Cardiac fibroblast (primary cell): Measurements from ENCODE around the gene USP3.
A peak's percentile ranks its signal among the peaks of the same experiment; 100 is the strongest.

ENCODE experiments used
- DNase-seq, 2 donors: peaks; one replicate each; pipeline versions ENCODE4 v3.0.0 to v3.0.0-alpha.2; 2010; ENCODE audit warnings: low read depth in 2 of 2
- H3K4me3 ChIP-seq, 2 donors: replicated peaks in 1 of 2; 1 replicate in 1 of 2; 2 replicates in 1 of 2; pipeline ENCODE4 v1.5.1; 2011; ENCODE audit warnings: low read depth in 2 of 2, low read length in 2 of 2, mild to moderate bottlenecking in 2 of 2, moderate library complexity in 1 of 2
- CTCF ChIP-seq: IDR thresholded peaks from one replicate; pipeline ENCODE4 v1.5.1; 2011; ENCODE audit warnings: low read depth, mild to moderate bottlenecking, low read length, inconsistent platforms

USP3 gene

GRCh38 chr15:63461230-63461985 lies 43.0 kb upstream of the USP3 start:
- peak; percentile 21 for TF ChIP-seq CTCF
- no peak overlapping the region for H3K4me3 ChIP-seq
- no peak for DNase-seq

- H3K4me3 ChIP-seq = no peak overlapping the region
- DNase-seq = peak; percentile 61 to 64
- no peak for TF ChIP-seq CTCF
Observed at GRCh38 chr15:63462088-63462487, 42.3 kb upstream of the USP3 start.

GRCh38 chr15:63463036-63463435 lies 41.4 kb upstream of the USP3 start:
- no peak overlapping the region for H3K4me3 ChIP-seq
- TF ChIP-seq CTCF = no peak
- no peak for DNase-seq

GRCh38 chr15:63463793-63464192 lies 40.6 kb upstream of the USP3 start:
- H3K4me3 ChIP-seq = no peak overlapping the region
- no peak for TF ChIP-seq CTCF

GRCh38 chr15:63465104-63465503 lies 39.3 kb upstream of the USP3 start:
- no peak overlapping the region for H3K4me3 ChIP-seq
- TF ChIP-seq CTCF = no peak
- peak; percentile 33 to 72 for DNase-seq

More at GRCh38 chr15:63463793-63464192, 40.6 kb upstream of the USP3 start:
- DNase-seq = no peak

- TF ChIP-seq CTCF = peak; percentile 60
- no peak overlapping the region for H3K4me3 ChIP-seq
- DNase-seq = peak; percentile 76 to 81
Observed at GRCh38 chr15:63466378-63467192, 37.8 kb upstream of the USP3 start.
